Liver (tissue), 9 donors: Measurements from ENCODE around the gene SLC52A1. TPM values are rescaled to one million over a fixed set of nuclear protein-coding genes. Genes with fewer than 3 reads are reported as not detected.
A peak's percentile ranks its signal among the peaks of the same experiment; 100 is the strongest.

Experiments
- DNase-seq: peaks from one replicate; pipeline ENCODE4 v3.0.0-alpha.2; 2017; ENCODE audit warnings: low spot score
- H3K27ac ChIP-seq, 2 donors: one replicate each; pipeline ENCODE4 v1.7.0; 2013; ENCODE audit warnings: inconsistent platforms in 2 of 2, low read length in 2 of 2, control low read depth in 1 of 2, low read depth in 1 of 2, mild to moderate bottlenecking in 1 of 2
- H3K27me3 ChIP-seq, 4 donors: one replicate each; pipeline versions ENCODE4 v1.6.1 to v1.7.0; 2013; ENCODE audit warnings: low read length in 3 of 4, inconsistent platforms in 1 of 4, mild to moderate bottlenecking in 1 of 4, moderate library complexity in 1 of 4; ENCODE audit not compliant: control insufficient read depth in 4 of 4, insufficient read depth in 4 of 4
- H3K36me3 ChIP-seq, 4 donors: one replicate each; pipeline versions ENCODE4 v1.6.1 to v1.7.0; 2013; ENCODE audit warnings: low read length in 3 of 4, mild to moderate bottlenecking in 3 of 4, low read depth in 1 of 4, moderate library complexity in 1 of 4; ENCODE audit not compliant: control insufficient read depth in 4 of 4, insufficient read depth in 3 of 4
- H3K4me1 ChIP-seq, 4 donors: one replicate each; pipeline versions ENCODE4 v1.6.1 to v1.7.0; 2013; ENCODE audit warnings: low read length in 3 of 4, mild to moderate bottlenecking in 3 of 4, moderate library complexity in 1 of 4; ENCODE audit not compliant: control insufficient read depth in 4 of 4, insufficient read depth in 4 of 4
- H3K4me3 ChIP-seq, 3 donors: one replicate each; pipeline versions ENCODE4 v1.6.1 to v1.7.0; 2013; ENCODE audit warnings: low read length in 3 of 3, control low read depth in 1 of 3, low read depth in 1 of 3, mild to moderate bottlenecking in 1 of 3
- H3K9ac ChIP-seq, 2 donors: one replicate each; pipeline ENCODE4 v1.7.0; 2013; ENCODE audit warnings: low read length in 2 of 2, mild to moderate bottlenecking in 2 of 2, moderate library complexity in 2 of 2, control low read depth in 1 of 2, low read depth in 1 of 2
- H3K9me3 ChIP-seq, 4 donors: one replicate each; pipeline versions ENCODE4 v1.6.1 to v1.7.0; 2013; ENCODE audit warnings: low read length in 3 of 4; ENCODE audit not compliant: control insufficient read depth in 4 of 4
- EGR1 ChIP-seq, 2 donors: IDR thresholded peaks; 2 replicates each; pipeline ENCODE4 v1.6.1; 2016 to 2018; ENCODE audit warnings: antibody characterized with exemption in 2 of 2, low read depth in 2 of 2
- FOXA1 ChIP-seq: IDR thresholded peaks from 2 replicates; pipeline ENCODE4 v1.6.1; 2016; ENCODE audit warnings: antibody characterized with exemption
- FOXA2 ChIP-seq: IDR thresholded peaks from 2 replicates; pipeline ENCODE4 v1.6.1; 2016; ENCODE audit warnings: antibody characterized with exemption
- GABPA ChIP-seq, 2 donors: IDR thresholded peaks in 1 of 2; conservative IDR thresholded peaks in 1 of 2; 2 replicates each; pipeline ENCODE4 v1.6.1; 2016; ENCODE audit warnings: antibody characterized with exemption in 2 of 2, mild to moderate bottlenecking in 1 of 2, moderate library complexity in 1 of 2
- HNF4A ChIP-seq, 2 donors: conservative IDR thresholded peaks; 2 replicates each; pipeline ENCODE4 v1.6.1; 2016; ENCODE audit warnings: antibody characterized with exemption in 2 of 2, mild to moderate bottlenecking in 2 of 2
- HNF4G ChIP-seq: IDR thresholded peaks from 2 replicates; pipeline ENCODE4 v1.6.1; 2016; ENCODE audit warnings: antibody characterized with exemption
- JUND ChIP-seq, 2 donors: IDR thresholded peaks; 2 replicates each; pipeline ENCODE4 v1.6.1; 2016; ENCODE audit warnings: antibody characterized with exemption in 2 of 2
- NR2F2 ChIP-seq: IDR thresholded peaks from 2 replicates; pipeline ENCODE4 v1.6.1; 2016; ENCODE audit warnings: antibody characterized with exemption
- RAD21 ChIP-seq, 2 donors: IDR thresholded peaks; 2 replicates each; pipeline ENCODE4 v1.6.1; 2016; ENCODE audit warnings: antibody characterized with exemption in 2 of 2, mild to moderate bottlenecking in 2 of 2
- RXRA ChIP-seq, 2 donors: IDR thresholded peaks; 2 replicates each; pipeline ENCODE4 v1.6.1; 2017 to 2018; ENCODE audit warnings: antibody characterized with exemption in 2 of 2, mild to moderate bottlenecking in 1 of 2
- SP1 ChIP-seq: IDR thresholded peaks from 2 replicates; pipeline ENCODE4 v1.6.1; 2018; ENCODE audit warnings: antibody characterized with exemption, mild to moderate bottlenecking
- TAF1 ChIP-seq: conservative IDR thresholded peaks from 2 replicates; pipeline ENCODE4 v1.6.1; 2016; ENCODE audit warnings: antibody characterized with exemption, mild to moderate bottlenecking
- YY1 ChIP-seq: IDR thresholded peaks from 2 replicates; pipeline ENCODE4 v1.6.1; 2016; ENCODE audit warnings: antibody characterized with exemption, mild to moderate bottlenecking
- WGBS: extraction: QIAGEN DNeasy Blood & Tissue Kit; methylation state at CpG from one replicate; pipeline ENCODE4 v1.1.7; 2013; 5-methylcytosine and 5-hydroxymethylcytosine counted together
- polyA plus RNA-seq, 2 donors: library from polyadenylated mRNA; stranded (reverse) in 1 of 2; unstranded in 1 of 2; fragments of 200-250 nt in 1 of 2; fragments of >200 nt in 1 of 2; fragmentation: Nextera tagmentation in 1 of 2; extraction: Ambion mirVana in 1 of 2; gene quantifications; one replicate each; pipeline versions ENCODE4 v1.2.1 to v1.2.3, GENCODE V29; 2013 to 2015
- total RNA-seq, 2 donors: library from RNA; depleted of rRNA; stranded (reverse); fragments of >200 nt; gene quantifications; one replicate each; pipeline ENCODE4 v1.2.3, GENCODE V29; 2014
- TF ChIP-seq, protein P1 (sequence below): fragments of 150-350 bp; IDR thresholded peaks from 2 replicates; pipeline ENCODE4 v1.5.1; 2017; ENCODE audit warnings: improper control_type of control experiment, low read depth, low read length; ENCODE audit not compliant: missing input control
- TF ChIP-seq, protein P2 (sequence below): IDR thresholded peaks from 2 replicates; pipeline ENCODE4 v1.6.1; 2016; ENCODE audit warnings: antibody characterized with exemption
- TF ChIP-seq, protein P3 (sequence below): IDR thresholded peaks from 2 replicates; pipeline ENCODE4 v1.6.1; 2016; ENCODE audit warnings: antibody characterized with exemption
- TF ChIP-seq, protein P4 (sequence below): IDR thresholded peaks from 2 replicates; pipeline ENCODE4 v1.6.1; 2016; ENCODE audit warnings: antibody characterized with exemption, mild to moderate bottlenecking
- TF ChIP-seq, protein P5 (sequence below): IDR thresholded peaks from 2 replicates; pipeline ENCODE4 v1.6.1; 2016; ENCODE audit warnings: antibody characterized with exemption
- donor health status: healthy.
- donor health status: healthy.
- donor health status: healthy.
- donor health status: healthy.
- donor health status: healthy.

SLC52A1 gene
- total and polyA plus RNA-seq, 4 donors: 0.08 to 0.28 (median 0.11) TPM; not detected in 1

DNA sequence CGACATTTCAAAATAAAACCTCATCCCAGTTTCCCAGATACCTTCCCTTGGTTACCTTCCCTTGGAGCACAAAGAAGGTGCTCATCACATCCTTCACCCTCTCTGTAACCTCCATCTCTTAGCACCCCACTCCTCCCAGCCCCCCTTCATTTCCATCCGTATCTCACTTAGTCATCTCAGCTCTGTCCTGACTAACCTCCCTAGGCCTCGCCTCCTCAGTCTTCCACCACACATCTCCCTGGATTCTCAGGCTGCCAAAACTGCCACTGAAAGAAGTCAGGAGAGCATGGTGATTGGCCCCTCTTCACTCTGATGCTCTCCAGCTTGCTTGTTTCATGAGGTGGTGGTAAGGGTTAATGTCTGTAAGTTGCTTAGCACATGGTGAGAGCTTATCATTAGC lies 45.4 kb upstream of the SLC52A1 start (continued):
- TF ChIP-seq, protein P1, sequence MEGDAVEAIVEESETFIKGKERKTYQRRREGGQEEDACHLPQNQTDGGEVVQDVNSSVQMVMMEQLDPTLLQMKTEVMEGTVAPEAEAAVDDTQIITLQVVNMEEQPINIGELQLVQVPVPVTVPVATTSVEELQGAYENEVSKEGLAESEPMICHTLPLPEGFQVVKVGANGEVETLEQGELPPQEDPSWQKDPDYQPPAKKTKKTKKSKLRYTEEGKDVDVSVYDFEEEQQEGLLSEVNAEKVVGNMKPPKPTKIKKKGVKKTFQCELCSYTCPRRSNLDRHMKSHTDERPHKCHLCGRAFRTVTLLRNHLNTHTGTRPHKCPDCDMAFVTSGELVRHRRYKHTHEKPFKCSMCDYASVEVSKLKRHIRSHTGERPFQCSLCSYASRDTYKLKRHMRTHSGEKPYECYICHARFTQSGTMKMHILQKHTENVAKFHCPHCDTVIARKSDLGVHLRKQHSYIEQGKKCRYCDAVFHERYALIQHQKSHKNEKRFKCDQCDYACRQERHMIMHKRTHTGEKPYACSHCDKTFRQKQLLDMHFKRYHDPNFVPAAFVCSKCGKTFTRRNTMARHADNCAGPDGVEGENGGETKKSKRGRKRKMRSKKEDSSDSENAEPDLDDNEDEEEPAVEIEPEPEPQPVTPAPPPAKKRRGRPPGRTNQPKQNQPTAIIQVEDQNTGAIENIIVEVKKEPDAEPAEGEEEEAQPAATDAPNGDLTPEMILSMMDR: no peak
- TF ChIP-seq FOXA2 (no peak), RAD21 (IDR thresholded peaks at IDR 0.05) (no peak), TAF1 (no peak)

DNA sequence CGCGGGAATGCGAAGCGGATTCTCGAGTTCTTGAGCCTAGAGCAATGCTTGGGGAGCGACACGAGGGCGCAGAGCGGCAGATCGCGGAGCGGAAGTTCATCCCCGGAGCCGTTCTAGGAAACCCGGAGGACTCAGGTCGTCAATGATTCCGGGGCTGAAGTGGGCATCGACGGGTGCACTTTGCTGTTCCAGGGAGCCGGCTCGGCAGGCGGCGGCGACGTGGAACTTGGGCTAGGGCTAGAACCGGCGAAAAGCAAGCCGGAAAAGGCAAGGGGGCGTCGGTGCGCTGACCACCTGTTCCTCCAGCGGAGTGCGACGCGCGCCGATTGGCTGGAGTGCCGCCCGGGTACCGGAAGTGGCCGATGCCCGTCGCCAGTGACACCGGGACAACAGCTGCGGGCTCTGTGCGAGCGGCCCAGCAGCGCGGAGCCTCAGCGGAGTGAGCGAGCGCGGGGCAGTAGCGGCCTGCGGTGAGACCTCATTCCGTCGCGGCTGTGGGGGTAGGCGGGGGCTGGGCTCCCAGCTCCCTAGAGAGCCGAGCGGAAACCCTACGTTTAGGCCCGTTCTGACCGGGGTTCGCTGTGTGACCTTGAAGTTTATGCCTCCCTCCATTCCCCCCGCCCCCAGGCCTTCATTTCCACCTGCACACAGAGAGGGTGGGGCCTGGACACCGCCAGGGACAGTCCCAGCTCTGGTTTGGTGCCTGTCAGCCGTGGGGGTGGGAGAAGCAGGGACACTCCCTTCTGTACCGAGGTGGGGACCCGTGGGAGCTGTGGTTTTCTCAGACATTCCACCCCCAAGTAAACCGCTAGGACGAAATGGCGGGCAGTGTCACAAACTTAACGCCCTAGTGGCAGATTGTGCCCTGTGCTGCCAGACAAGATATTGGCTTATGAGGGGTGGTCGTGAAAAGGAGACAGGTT lies 43.1 kb upstream of the SLC52A1 start, which contains the start of gene ZFP3:
Gene ZFP3, plus strand, starts transcription at position 362 of the 923 bp plus-strand sequence. CDS start 13,038 bp downstream, outside the sequence.
- Histone ChIP-seq H3K4me1 (peaks cover 0 to 5% (median 0%) of the 10 kb centered on the region in 4 donors), H3K4me3 (peak within 1 kb of the TSS; percentile 57 to 89 (median 83)), H3K9ac (peak within 1 kb of the TSS; percentile 34 to 64), H3K27ac (peak within 1 kb of the TSS; percentile 52 to 62), H3K9me3 (peaks cover 0 to 14% (median 5%) of the 10 kb centered on the region in 4 donors), H3K27me3 (no peaks in the 10 kb centered on the region), H3K36me3 (no peaks in the 10 kb centered on the region)
- peak; percentile 78 for DNase-seq
- 6% methylated on average over 75 of the region's 75 CpGs for WGBS
- TF ChIP-seq, protein P2, sequence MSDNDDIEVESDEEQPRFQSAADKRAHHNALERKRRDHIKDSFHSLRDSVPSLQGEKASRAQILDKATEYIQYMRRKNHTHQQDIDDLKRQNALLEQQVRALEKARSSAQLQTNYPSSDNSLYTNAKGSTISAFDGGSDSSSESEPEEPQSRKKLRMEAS: peak; percentile 83
- TF ChIP-seq TAF1 (no peak), SP1 (peak; percentile 35), GABPA (IDR thresholded peaks at IDR 0.05 in 1 of 2, conservative IDR thresholded peaks at IDR 0.05 in 1 of 2) (peak; percentile 65 to 87), JUND (IDR thresholded peaks at IDR 0.05) (no peak)

DNA sequence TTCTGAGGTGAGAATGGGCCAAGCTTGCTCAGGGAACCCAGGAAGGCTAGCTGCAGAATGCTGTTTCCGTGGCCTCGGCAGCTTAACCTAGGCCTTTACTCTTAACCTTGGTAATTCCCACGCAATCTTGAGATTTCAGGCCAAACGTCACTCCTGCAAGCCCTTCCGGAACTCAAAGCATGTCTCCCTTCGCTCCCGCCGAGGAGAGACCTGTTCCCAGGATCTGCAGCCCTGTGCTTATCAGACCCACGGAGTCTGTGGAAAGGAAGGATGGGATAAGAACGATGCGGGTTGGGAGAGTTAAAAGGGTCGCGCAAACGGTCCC lies 42.5 kb upstream of the SLC52A1 start:
- H3K27ac ChIP-seq: peak overlapping the region; percentile 52 to 62

More for the DNA sequence above, 42.5 kb upstream of the SLC52A1 start:
- no peak for TF ChIP-seq NR2F2
- no peak for TF ChIP-seq FOXA2
- no peak for TF ChIP-seq YY1
- TF ChIP-seq, protein P3, sequence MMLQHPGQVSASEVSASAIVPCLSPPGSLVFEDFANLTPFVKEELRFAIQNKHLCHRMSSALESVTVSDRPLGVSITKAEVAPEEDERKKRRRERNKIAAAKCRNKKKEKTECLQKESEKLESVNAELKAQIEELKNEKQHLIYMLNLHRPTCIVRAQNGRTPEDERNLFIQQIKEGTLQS: no peak
- TF ChIP-seq TAF1: no peak
- no peak for TF ChIP-seq JUND (IDR thresholded peaks at IDR 0.05)
- TF ChIP-seq HNF4A (conservative IDR thresholded peaks at IDR 0.05): no peak
- TF ChIP-seq GABPA (IDR thresholded peaks at IDR 0.05 in 1 of 2, conservative IDR thresholded peaks at IDR 0.05 in 1 of 2): no peak
- no peak for TF ChIP-seq RAD21 (IDR thresholded peaks at IDR 0.05)
- TF ChIP-seq EGR1 (IDR thresholded peaks at IDR 0.05; ENCODE audit: low read depth in 2 of 2): no peak
- TF ChIP-seq RXRA (IDR thresholded peaks at IDR 0.05): no peak
- TF ChIP-seq FOXA1: no peak
- no peak for TF ChIP-seq SP1
- no peak for TF ChIP-seq HNF4G
- TF ChIP-seq, protein P4, sequence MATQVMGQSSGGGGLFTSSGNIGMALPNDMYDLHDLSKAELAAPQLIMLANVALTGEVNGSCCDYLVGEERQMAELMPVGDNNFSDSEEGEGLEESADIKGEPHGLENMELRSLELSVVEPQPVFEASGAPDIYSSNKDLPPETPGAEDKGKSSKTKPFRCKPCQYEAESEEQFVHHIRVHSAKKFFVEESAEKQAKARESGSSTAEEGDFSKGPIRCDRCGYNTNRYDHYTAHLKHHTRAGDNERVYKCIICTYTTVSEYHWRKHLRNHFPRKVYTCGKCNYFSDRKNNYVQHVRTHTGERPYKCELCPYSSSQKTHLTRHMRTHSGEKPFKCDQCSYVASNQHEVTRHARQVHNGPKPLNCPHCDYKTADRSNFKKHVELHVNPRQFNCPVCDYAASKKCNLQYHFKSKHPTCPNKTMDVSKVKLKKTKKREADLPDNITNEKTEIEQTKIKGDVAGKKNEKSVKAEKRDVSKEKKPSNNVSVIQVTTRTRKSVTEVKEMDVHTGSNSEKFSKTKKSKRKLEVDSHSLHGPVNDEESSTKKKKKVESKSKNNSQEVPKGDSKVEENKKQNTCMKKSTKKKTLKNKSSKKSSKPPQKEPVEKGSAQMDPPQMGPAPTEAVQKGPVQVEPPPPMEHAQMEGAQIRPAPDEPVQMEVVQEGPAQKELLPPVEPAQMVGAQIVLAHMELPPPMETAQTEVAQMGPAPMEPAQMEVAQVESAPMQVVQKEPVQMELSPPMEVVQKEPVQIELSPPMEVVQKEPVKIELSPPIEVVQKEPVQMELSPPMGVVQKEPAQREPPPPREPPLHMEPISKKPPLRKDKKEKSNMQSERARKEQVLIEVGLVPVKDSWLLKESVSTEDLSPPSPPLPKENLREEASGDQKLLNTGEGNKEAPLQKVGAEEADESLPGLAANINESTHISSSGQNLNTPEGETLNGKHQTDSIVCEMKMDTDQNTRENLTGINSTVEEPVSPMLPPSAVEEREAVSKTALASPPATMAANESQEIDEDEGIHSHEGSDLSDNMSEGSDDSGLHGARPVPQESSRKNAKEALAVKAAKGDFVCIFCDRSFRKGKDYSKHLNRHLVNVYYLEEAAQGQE: no peak
- TF ChIP-seq, protein P2: no peak
- TF ChIP-seq, protein P5, sequence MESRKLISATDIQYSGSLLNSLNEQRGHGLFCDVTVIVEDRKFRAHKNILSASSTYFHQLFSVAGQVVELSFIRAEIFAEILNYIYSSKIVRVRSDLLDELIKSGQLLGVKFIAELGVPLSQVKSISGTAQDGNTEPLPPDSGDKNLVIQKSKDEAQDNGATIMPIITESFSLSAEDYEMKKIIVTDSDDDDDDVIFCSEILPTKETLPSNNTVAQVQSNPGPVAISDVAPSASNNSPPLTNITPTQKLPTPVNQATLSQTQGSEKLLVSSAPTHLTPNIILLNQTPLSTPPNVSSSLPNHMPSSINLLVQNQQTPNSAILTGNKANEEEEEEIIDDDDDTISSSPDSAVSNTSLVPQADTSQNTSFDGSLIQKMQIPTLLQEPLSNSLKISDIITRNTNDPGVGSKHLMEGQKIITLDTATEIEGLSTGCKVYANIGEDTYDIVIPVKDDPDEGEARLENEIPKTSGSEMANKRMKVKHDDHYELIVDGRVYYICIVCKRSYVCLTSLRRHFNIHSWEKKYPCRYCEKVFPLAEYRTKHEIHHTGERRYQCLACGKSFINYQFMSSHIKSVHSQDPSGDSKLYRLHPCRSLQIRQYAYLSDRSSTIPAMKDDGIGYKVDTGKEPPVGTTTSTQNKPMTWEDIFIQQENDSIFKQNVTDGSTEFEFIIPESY: no peak
- TF ChIP-seq, protein P1: no peak
- H3K27me3 ChIP-seq: no peaks in the 10 kb centered on the region
- H3K4me3 ChIP-seq: peak overlapping the region; percentile 57 to 89 (median 83)
- peak overlapping the region in 1 of 2 donors; percentile 34 for H3K9ac ChIP-seq
- 33% methylated on average over 14 of the region's 14 CpGs for WGBS
- peaks cover 0 to 14% (median 5%) of the 10 kb centered on the region in 4 donors for H3K9me3 ChIP-seq
- DNase-seq: no peak
- H3K4me1 ChIP-seq: peaks cover 0 to 5% (median 0%) of the 10 kb centered on the region in 4 donors
- H3K36me3 ChIP-seq: no peaks in the 10 kb centered on the region
